HEK293 (cell line): ENCODE measurements around the gene WDR88.
"Not testable (repeated sequence)": the region's sequence is repeated elsewhere in the genome, so short reads cannot be mapped to it uniquely, and the experiment has no call there.

Experiments
- CTCF ChIP-seq: fragments of 450-650 bp; formaldehyde crosslinking; IDR thresholded peaks from 2 replicates; pipeline ENCODE4 v1.5.1; 2016; ENCODE audit warnings: missing biosample characterization, missing genetic modification characterization
- ELK4 ChIP-seq: IDR thresholded peaks from 2 replicates; pipeline ENCODE4 v1.6.1; 2011; ENCODE audit warnings: mild to moderate bottlenecking, low read depth, low read length, borderline replicate concordance
- PATZ1 ChIP-seq: fragments of 450-650 bp; formaldehyde crosslinking; IDR thresholded peaks from 2 replicates; pipeline ENCODE4 v1.5.1; 2016; ENCODE audit warnings: missing biosample characterization, missing genetic modification characterization
- ZBTB8A ChIP-seq: fragments of 450-650 bp; formaldehyde crosslinking; IDR thresholded peaks from 2 replicates; pipeline ENCODE4 v1.5.1; 2016; ENCODE audit warnings: missing biosample characterization, missing genetic modification characterization
- ZNF169 ChIP-seq: fragments of 450-650 bp; formaldehyde crosslinking; IDR thresholded peaks from 2 replicates; pipeline ENCODE4 v1.5.1; 2016; ENCODE audit warnings: missing biosample characterization, missing genetic modification characterization
- ZNF214 ChIP-seq: fragments of 450-650 bp; formaldehyde crosslinking; IDR thresholded peaks from 2 replicates; pipeline ENCODE4 v1.5.1; 2017; ENCODE audit warnings: missing biosample characterization, mild to moderate bottlenecking, missing genetic modification characterization, borderline replicate concordance

- not testable (repeated sequence) for TF ChIP-seq ELK4; CTCF; ZNF214 (tag by site-specific recombination); ZBTB8A (tag by site-specific recombination); ZNF169 (tag by site-specific recombination); PATZ1 (tag by site-specific recombination)
Observed at GRCh38 chr19:33191092-33191491, 59.2 kb downstream of the WDR88 start.
